Neutrophil (primary cell): ENCODE results near the gene DEGS1.

Source experiments
- H3K27ac ChIP-seq: fragments of 200-600 bp; sonication (generic); 2 replicates; pipeline ENCODE4 v1.5.1; 2016; ENCODE audit warnings: mild to moderate bottlenecking, moderate library complexity
- H3K27me3 ChIP-seq: fragments of 200-600 bp; sonication (generic); 2 replicates; pipeline ENCODE4 v1.6.0; 2016; ENCODE audit warnings: mild to moderate bottlenecking
- H3K36me3 ChIP-seq: fragments of 200-600 bp; sonication (generic); 2 replicates; pipeline ENCODE4 v1.5.1; 2017
- H3K4me1 ChIP-seq, 2 experiments: fragments of 200-600 bp in 1 of 2; sonication (generic) in 1 of 2; 1 replicate in 1 of 2; 2 replicates in 1 of 2; pipeline versions ENCODE4 v1.5.1 to v1.6.1; 2013 to 2016; ENCODE audit warnings: low read depth in 1 of 2, low read length in 1 of 2, mild to moderate bottlenecking in 1 of 2, moderate library complexity in 1 of 2; ENCODE audit not compliant: control insufficient read depth in 1 of 2, insufficient read depth in 1 of 2
- H3K4me3 ChIP-seq, 2 experiments: fragments of 200-600 bp in 1 of 2; sonication (generic) in 1 of 2; 1 replicate in 1 of 2; 2 replicates in 1 of 2; pipeline ENCODE4 v1.5.1; 2013 to 2016; ENCODE audit warnings: low read depth in 1 of 2, low read length in 1 of 2, mild to moderate bottlenecking in 1 of 2, moderate library complexity in 1 of 2
- H3K9me3 ChIP-seq: fragments of 200-600 bp; sonication (generic); 2 replicates; pipeline ENCODE4 v1.5.1; 2016
- CTCF ChIP-seq: fragments of 200-600 bp; sonication (generic); IDR thresholded peaks from 2 replicates; pipeline ENCODE4 v1.5.1; 2016; ENCODE audit warnings: antibody characterized with exemption

DEGS1 gene

GRCh38 chr1:224188286-224188685 lies 5.2 kb downstream of the DEGS1 start:
- no peak overlapping the region for H3K27ac ChIP-seq
- no peaks in the 10 kb centered on the region for H3K27me3 ChIP-seq
- TF ChIP-seq CTCF: no peak
- H3K4me1 ChIP-seq: peaks cover 49 to 57% of the 10 kb centered on the region in 2 experiments
- no peak overlapping the region for H3K4me3 ChIP-seq
- H3K9me3 ChIP-seq: no peaks in the 10 kb centered on the region
- peaks cover 46% of the 10 kb centered on the region for H3K36me3 ChIP-seq

GRCh38 chr1:224189561-224189960 lies 6.5 kb downstream of the DEGS1 start:
- no peak overlapping the region for H3K4me3 ChIP-seq
- no peaks in the 10 kb centered on the region for H3K9me3 ChIP-seq
- H3K27me3 ChIP-seq: no peaks in the 10 kb centered on the region
- TF ChIP-seq CTCF: no peak
- peaks cover 59% of the 10 kb centered on the region for H3K36me3 ChIP-seq
- peaks cover 41 to 47% of the 10 kb centered on the region in 2 experiments for H3K4me1 ChIP-seq
- H3K27ac ChIP-seq: peak overlapping the region; percentile 44

- no peaks in the 10 kb centered on the region for H3K9me3 ChIP-seq
- H3K4me1 ChIP-seq: peaks cover 24 to 26% of the 10 kb centered on the region in 2 experiments
- H3K36me3 ChIP-seq: peaks cover 54% of the 10 kb centered on the region
- H3K4me3 ChIP-seq: no peak overlapping the region
- H3K27ac ChIP-seq: no peak overlapping the region
- no peaks in the 10 kb centered on the region for H3K27me3 ChIP-seq
- no peak for TF ChIP-seq CTCF
Measured at GRCh38 chr1:224192082-224192788, 9.2 kb downstream of the DEGS1 start.

- no peak for TF ChIP-seq CTCF
Measured at GRCh38 chr1:224193319-224193966, 10.4 kb downstream of the DEGS1 start.

GRCh38 chr1:224196813-224197600 lies 14.0 kb downstream of the DEGS1 start:
- Histone ChIP-seq H3K36me3 (peaks cover 34% of the 10 kb centered on the region), H3K27ac (peak overlapping the region; percentile 66), H3K27me3 (no peaks in the 10 kb centered on the region), H3K4me3 (no peak overlapping the region), H3K9me3 (no peaks in the 10 kb centered on the region), H3K4me1 (peaks cover 3 to 4% of the 10 kb centered on the region in 2 experiments)
- no peak for TF ChIP-seq CTCF

More at GRCh38 chr1:224193319-224193966, 10.4 kb downstream of the DEGS1 start:
- Histone ChIP-seq H3K9me3 (no peaks in the 10 kb centered on the region), H3K27ac (no peak overlapping the region), H3K4me1 (peaks cover 16% of the 10 kb centered on the region in 2 experiments), H3K4me3 (no peak overlapping the region), H3K27me3 (no peaks in the 10 kb centered on the region), H3K36me3 (peaks cover 54% of the 10 kb centered on the region)
